HS-5 (cell line): Measurements from ENCODE around the gene LYRM9.
"Not testable (repeated sequence)": the region's sequence is repeated elsewhere in the genome, so short reads cannot be mapped to it uniquely, and the experiment has no call there.

Experiments used
- DNase-seq: peaks from one replicate; pipeline ENCODE4 v3.0.0-alpha.2; 2012; ENCODE audit warnings: low read depth

The LYRM9 gene

GRCh38 chr17:27892866-27893769 is at the start of gene LYRM9:
Gene LYRM9, minus strand, starts transcription at chr17:27893365. Its CDS starts 10,671 bp downstream, at chr17:27882694.
- DNase-seq = peak; percentile 25

- DNase-seq = no peak
These were observed 47.6 kb upstream of the LYRM9 start for GRCh38 chr17:27940503-27941428.

- DNase-seq = no peak
These were observed 46.6 kb upstream of the LYRM9 start for GRCh38 chr17:27939474-27940465.

- DNase-seq = no peak
These were observed 45.7 kb upstream of the LYRM9 start for GRCh38 chr17:27938864-27939263.

- DNase-seq = no peak
These were observed 45.1 kb upstream of the LYRM9 start for GRCh38 chr17:27938241-27938640.

GRCh38 chr17:27937025-27937546 is 43.9 kb upstream of the LYRM9 start:
- DNase-seq = no peak

GRCh38 chr17:27930000-27930399 is 36.8 kb upstream of the LYRM9 start:
- DNase-seq = no peak

GRCh38 chr17:27928587-27928986 is 35.4 kb upstream of the LYRM9 start:
- DNase-seq = no peak

- no peak for DNase-seq
These were observed 34.6 kb upstream of the LYRM9 start for GRCh38 chr17:27927781-27928180.

GRCh38 chr17:27921599-27921998 is 28.4 kb upstream of the LYRM9 start:
- DNase-seq = no peak

GRCh38 chr17:27921077-27921476 is 27.9 kb upstream of the LYRM9 start:
- no peak for DNase-seq

- DNase-seq = no peak
These were observed 27.4 kb upstream of the LYRM9 start for GRCh38 chr17:27920569-27920968.

GRCh38 chr17:27919079-27919478 is 25.9 kb upstream of the LYRM9 start:
- DNase-seq = no peak

GRCh38 chr17:27918498-27918897 is 25.3 kb upstream of the LYRM9 start:
- DNase-seq = no peak

- DNase-seq = no peak
These were observed 23.8 kb upstream of the LYRM9 start for GRCh38 chr17:27917000-27917399.

GRCh38 chr17:27915709-27916108 is 22.5 kb upstream of the LYRM9 start:
- no peak for DNase-seq

GRCh38 chr17:27914382-27914781 is 21.2 kb upstream of the LYRM9 start:
- DNase-seq = no peak

GRCh38 chr17:27912964-27913363 is 19.8 kb upstream of the LYRM9 start:
- DNase-seq = no peak

- DNase-seq = not testable (repeated sequence)
These were observed 19.1 kb upstream of the LYRM9 start for GRCh38 chr17:27912299-27912698.

GRCh38 chr17:27907976-27908558 is 14.9 kb upstream of the LYRM9 start:
- no peak for DNase-seq

GRCh38 chr17:27906623-27907022 is 13.5 kb upstream of the LYRM9 start:
- no peak for DNase-seq
